ENCODE measurements around the gene NLRP3. TPM values are rescaled to one million over a fixed set of nuclear protein-coding genes. Genes with fewer than 3 reads are reported as not detected.

Gene NLRP3
- total RNA-seq, 2 experiments from 2014 or later: 7.8 to 8.5 TPM

GRCh38 chr1:247400685-247401084 lies 15.3 kb upstream of the NLRP3 start:
- H3K27ac Mint-ChIP-seq: no peak overlapping the region
- Histone ChIP-seq H3K4me3 (ENCODE audit: low read length) (no peak overlapping the region), H3K9me3 (ENCODE audit: control insufficient read depth in 1 of 2, insufficient read depth in 1 of 2, low read length in 2 of 2) (no peaks in the 10 kb centered on the region), H3K36me3 (ENCODE audit: insufficient read depth, low read length) (no peaks in the 10 kb centered on the region), H3K27me3 (ENCODE audit: control insufficient read depth in 1 of 2, insufficient read depth in 2 of 2, low read length in 2 of 2) (no peaks in the 10 kb centered on the region), H3K27ac (ENCODE audit: low read depth in 1 of 2, low read length in 2 of 2) (no peak overlapping the region), H3K4me1 (ENCODE audit: insufficient read depth, low read length) (peaks cover under 1% of the 10 kb centered on the region)
- no peak for TF ChIP-seq CTCF (IDR thresholded peaks at IDR 0.05)
- H3K4me1 Mint-ChIP-seq (ENCODE audit: low read depth): no peaks in the 10 kb centered on the region
- intact Hi-C loops (cut with DNase I, micrococcal nuclease): loop anchor here in 1 of 2 experiments (5.0 kb wide), 1 partner anchor 37 kb away; no protein-coding TSS in a partner anchor
- H3K9me3 Mint-ChIP-seq: no peaks in the 10 kb centered on the region
- no peak overlapping the region for H3K4me3 Mint-ChIP-seq
- DNase-seq (no peak), ATAC-seq (ENCODE audit: poor library complexity) (no peak)
- H3K36me3 Mint-ChIP-seq (ENCODE audit: low read depth): no peaks in the 10 kb centered on the region
- CTCF ChIA-PET: interaction anchor here (0.7 to 2.2 kb wide), 3 partner anchors 11 to 94 kb away, joined by 3 to 8 read pairs (median 3); no protein-coding TSS in a partner anchor
- no peaks in the 10 kb centered on the region for H3K27me3 Mint-ChIP-seq
- POLR2A ChIA-PET: interaction anchor here (0.9 kb wide), 1 partner anchor 19 kb away, joined by 3 read pairs; no protein-coding TSS in a partner anchor

GRCh38 chr1:247401310-247402119 lies 14.5 kb upstream of the NLRP3 start:
- Mint-ChIP-seq H3K27me3 (no peaks in the 10 kb centered on the region), H3K4me3 (no peak overlapping the region), H3K9me3 (no peaks in the 10 kb centered on the region), H3K27ac (no peak overlapping the region), H3K4me1 (ENCODE audit: low read depth) (peaks cover 4% of the 10 kb centered on the region), H3K36me3 (ENCODE audit: low read depth) (no peaks in the 10 kb centered on the region)
- DNase-seq (no peak), ATAC-seq (ENCODE audit: poor library complexity) (no peak)
- peaks cover 9% of the 10 kb centered on the region for H3K4me1 ChIP-seq (ENCODE audit: insufficient read depth, low read length)
- intact Hi-C loops (cut with DNase I, micrococcal nuclease): loop anchor here in 1 of 2 experiments (5.0 kb wide), 1 partner anchor 36 kb away; no protein-coding TSS in a partner anchor
- no peak overlapping the region for H3K4me3 ChIP-seq (ENCODE audit: low read length)
- no peak overlapping the region for H3K27ac ChIP-seq (ENCODE audit: low read depth in 1 of 2, low read length in 2 of 2)
- no peaks in the 10 kb centered on the region for H3K27me3 ChIP-seq (ENCODE audit: control insufficient read depth in 1 of 2, insufficient read depth in 2 of 2, low read length in 2 of 2)
- no peaks in the 10 kb centered on the region for H3K36me3 ChIP-seq (ENCODE audit: insufficient read depth, low read length)
- ChIA-PET POLR2A (no interaction called here), CTCF (interaction anchor here (0.8 kb wide), 1 partner anchor 85 kb away, joined by 3 read pairs; no protein-coding TSS in a partner anchor)
- no peaks in the 10 kb centered on the region for H3K9me3 ChIP-seq (ENCODE audit: control insufficient read depth in 1 of 2, insufficient read depth in 1 of 2, low read length in 2 of 2)
- TF ChIP-seq CTCF (IDR thresholded peaks at IDR 0.05): no peak

GRCh38 chr1:247402120-247402675 lies 13.8 kb upstream of the NLRP3 start:
- peaks cover 15% of the 10 kb centered on the region for H3K4me1 ChIP-seq (ENCODE audit: insufficient read depth, low read length)
- no peaks in the 10 kb centered on the region for H3K9me3 Mint-ChIP-seq
- peaks cover 11% of the 10 kb centered on the region for H3K4me1 Mint-ChIP-seq (ENCODE audit: low read depth)
- no peak overlapping the region for H3K27ac ChIP-seq (ENCODE audit: low read depth in 1 of 2, low read length in 2 of 2)
- CTCF ChIA-PET: no interaction called here
- H3K4me3 ChIP-seq (ENCODE audit: low read length): no peak overlapping the region
- ATAC-seq (ENCODE audit: poor library complexity) (no peak), DNase-seq (peak in 1 of 14 experiments; percentile 32)
- no peaks in the 10 kb centered on the region for H3K27me3 Mint-ChIP-seq
- no peak overlapping the region for H3K27ac Mint-ChIP-seq
- no peak for TF ChIP-seq CTCF (IDR thresholded peaks at IDR 0.05)
- H3K36me3 Mint-ChIP-seq (ENCODE audit: low read depth): no peaks in the 10 kb centered on the region
- H3K36me3 ChIP-seq (ENCODE audit: insufficient read depth, low read length): no peaks in the 10 kb centered on the region
- intact Hi-C loops (cut with DNase I, micrococcal nuclease): loop anchor here in 1 of 2 experiments (5.0 kb wide), 1 partner anchor 35 kb away; no protein-coding TSS in a partner anchor
- H3K9me3 ChIP-seq (ENCODE audit: control insufficient read depth in 1 of 2, insufficient read depth in 1 of 2, low read length in 2 of 2): no peaks in the 10 kb centered on the region
- H3K27me3 ChIP-seq (ENCODE audit: control insufficient read depth in 1 of 2, insufficient read depth in 2 of 2, low read length in 2 of 2): no peaks in the 10 kb centered on the region
- H3K4me3 Mint-ChIP-seq: no peak overlapping the region
- POLR2A ChIA-PET: interaction anchor here (0.6 kb wide), 1 partner anchor 13 kb away, joined by 3 read pairs; the partner anchor contains the start of gene NLRP3

Data from CD4-positive, alpha-beta T cell (primary cell).